NCI-H1417 treated with DMSO at 0.1 percent for 48 hours (cell line): ENCODE measurements around the gene ZC2HC1B.

Experiments
- DNase-seq: peaks from one replicate; lab custom pipeline; 2025; lab: John Stamatoyannopoulos, UW

ZC2HC1B gene

DNA sequence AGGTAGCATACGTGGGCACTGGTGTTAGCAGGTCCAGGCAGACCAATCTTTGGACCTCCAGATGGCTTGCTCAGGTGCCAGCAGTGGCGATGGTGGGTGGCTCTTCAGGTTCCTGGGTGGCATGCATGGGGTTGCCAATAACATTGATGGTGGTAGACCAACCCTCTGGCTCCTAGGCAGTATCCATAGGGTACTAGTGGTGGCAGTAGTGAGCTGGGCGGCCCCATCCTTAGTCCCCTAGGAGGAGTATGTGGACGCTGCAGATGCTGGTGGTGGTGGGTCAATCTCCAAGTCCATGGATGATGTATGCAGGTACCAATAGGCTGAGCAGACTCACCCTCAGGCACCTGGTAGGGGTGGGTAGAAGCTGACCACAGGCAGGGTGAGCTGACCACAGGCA lies 70.6 kb downstream of the ZC2HC1B start:
- no peak for DNase-seq

DNA sequence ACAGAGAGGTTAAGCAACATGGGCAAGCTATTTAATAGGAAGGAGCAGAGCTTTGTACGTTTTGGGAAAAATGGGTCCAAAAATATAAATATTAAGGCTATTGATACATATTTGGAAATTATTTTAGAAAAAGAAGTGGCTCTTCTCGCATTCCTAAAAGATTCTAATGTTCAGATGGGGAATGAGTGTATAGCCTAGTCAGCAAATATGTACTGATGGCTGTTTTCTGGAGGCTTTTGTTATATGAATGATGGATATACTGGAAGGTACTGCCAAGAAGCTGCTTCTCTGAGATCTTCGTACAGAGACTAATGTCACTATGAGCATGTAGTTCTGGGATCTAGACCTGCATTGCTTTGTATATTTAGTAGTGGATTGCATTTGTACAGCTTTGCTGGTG lies 72.1 kb downstream of the ZC2HC1B start:
- no peak for DNase-seq

DNA sequence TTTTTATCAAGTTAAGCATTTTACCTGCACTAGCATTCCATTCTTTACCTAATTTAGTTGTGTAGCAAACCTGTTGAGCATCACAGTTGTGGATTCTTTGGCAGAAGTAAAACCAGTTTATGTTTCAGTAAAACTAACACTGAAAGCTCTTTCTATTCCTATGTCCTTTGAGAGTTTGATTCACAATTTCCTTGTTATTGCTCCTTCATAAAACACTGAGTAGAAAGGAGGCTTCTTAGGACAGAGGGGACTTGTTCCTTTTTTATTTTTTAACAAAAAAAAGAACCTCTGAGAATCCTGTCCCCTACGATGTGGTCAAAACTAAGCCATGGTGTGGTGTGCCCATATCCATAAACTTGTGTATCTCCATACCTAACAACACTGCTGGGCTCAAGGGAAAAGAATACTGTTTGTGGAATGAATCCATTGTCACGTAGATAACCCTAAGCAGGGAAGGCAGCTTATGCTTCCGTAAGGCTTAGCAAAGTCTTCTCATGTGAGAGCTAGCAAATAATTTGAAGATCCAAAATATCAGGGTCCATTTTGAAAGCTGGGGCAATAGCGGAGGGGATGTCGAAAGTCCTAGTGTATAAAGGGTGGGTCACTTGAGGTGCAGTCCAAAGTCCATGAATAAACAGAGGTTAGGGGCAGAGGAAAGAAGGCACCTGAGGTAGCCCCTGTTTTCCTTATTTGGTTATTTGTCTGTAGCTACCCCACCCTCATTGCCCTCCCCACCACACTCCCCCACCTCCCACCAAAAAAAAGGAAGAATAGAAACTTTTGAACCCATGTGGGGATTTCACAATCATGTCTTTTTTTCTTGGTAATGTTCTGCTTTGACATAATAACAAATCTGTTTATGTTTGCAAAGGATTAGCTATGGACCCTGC lies 72.7 kb downstream of the ZC2HC1B start:
- no peak for DNase-seq

DNA sequence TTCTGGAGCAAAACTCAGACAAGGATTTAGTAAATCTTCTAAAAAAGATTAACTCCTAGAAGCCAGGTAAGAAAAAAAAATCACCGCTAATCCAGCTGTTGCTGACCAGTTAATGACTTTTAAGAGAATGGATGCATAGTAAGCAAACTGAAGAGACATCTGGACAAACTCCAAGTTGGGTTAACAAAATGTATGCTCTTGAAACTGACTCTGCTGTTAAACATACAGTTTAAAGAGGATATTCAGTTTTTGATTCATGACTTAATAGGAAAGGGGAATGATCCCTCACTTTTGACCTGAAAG lies 73.3 kb downstream of the ZC2HC1B start:
- no peak for DNase-seq

DNA sequence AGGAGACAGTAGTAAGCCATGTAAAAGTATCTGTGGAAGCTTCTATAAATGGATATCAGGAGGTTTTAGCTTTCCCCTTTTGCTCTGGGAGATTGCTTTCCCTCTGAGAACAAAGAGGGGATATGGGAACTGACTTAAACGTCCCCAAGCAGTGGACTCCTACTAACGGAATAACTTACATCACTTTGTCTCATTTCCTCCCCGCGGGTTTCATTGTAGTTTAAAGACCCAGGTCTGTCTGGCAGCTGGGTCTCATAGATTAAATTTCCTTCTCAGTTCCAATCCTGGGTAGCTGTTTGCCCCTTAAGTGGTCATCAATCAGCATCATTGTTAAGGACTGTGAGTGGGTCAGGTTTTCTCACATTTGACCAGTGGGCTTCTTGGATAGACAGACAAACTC lies 75.1 kb downstream of the ZC2HC1B start:
- no peak for DNase-seq

DNA sequence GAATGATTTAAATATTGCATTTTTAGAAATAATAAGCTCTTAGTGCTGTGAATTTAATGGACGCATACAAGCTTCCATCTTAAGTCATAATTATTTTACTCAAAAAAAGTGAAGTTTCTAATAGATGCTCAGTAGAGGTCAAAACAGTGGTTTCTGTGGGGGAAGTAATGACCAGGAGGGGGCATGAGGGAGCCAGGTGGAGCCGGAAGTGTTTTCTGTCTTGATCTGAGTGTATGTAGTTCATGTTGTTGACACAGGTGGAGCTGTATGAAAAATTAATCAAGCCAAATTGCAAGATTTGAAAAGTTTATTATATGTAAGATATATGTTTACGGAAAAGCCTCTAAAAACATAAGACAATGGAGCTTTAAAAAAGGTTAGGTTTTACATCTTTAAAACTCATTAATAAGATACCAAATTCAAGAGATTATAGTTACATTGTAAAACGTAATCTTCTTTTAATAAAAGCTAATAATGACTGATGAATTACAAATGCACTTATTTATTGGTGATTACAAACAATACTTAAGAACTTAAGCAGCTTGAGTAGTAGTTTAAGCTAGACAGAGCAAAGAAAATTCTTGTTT lies 75.8 kb downstream of the ZC2HC1B start:
- peak; percentile 55 for DNase-seq

DNA sequence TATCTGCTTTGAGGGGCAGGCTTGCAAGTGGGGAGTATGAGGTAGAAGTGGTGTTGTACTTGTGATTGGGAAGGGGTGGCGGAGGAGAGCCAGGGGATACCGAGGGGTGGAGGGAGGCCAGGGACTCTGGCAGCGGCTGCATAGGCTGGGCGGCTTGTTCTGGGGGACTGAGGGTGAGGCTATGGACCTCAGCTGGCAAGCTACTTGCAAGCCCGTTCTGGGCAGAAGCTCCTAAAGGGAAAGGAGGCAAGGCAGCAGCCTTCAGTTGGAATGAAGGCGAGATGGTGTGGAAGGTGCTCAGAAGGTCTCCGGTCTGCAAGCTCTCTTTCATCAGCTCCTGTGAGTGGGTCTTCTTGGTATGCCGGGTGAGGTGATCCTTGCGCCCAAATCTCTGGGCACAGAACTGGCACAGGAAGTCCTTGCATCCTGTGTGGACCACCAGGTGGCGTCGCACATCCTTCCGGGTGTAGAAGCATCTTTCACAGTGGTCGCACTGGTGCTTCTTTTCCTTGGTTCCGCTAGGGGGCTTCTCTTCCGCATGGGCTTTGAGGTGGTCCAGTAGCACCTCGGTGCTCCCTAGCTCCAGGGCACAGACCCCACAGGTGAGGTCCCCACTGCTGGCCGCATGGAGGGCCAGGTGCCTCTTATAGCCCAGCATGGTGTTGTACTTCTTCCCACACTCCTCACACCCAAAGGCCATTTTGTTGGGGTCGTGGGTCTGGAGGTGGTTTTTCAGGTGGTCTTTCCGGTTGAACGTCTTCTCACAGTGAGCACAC lies 77.8 kb downstream of the ZC2HC1B start:
- no peak for DNase-seq

DNA sequence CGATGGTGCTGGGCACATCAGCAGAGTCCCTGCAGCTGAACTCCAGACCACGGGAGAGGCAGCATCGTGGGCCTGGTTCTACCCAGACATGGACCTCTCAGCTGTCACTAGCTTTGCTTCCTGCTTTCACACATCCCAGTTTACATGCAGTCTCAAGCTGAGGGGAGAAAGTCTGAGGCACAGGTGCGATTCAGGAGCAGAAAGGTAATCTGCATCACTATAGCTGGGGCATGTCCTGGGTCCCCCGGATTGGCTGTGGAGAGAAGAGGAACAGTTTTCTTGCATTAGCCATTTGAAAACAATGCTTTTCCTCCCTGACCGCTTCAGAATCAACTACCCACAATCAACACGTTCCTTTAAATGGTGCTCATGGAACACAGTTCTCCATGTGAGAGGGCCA lies 83.9 kb downstream of the ZC2HC1B start:
- no peak for DNase-seq

DNA sequence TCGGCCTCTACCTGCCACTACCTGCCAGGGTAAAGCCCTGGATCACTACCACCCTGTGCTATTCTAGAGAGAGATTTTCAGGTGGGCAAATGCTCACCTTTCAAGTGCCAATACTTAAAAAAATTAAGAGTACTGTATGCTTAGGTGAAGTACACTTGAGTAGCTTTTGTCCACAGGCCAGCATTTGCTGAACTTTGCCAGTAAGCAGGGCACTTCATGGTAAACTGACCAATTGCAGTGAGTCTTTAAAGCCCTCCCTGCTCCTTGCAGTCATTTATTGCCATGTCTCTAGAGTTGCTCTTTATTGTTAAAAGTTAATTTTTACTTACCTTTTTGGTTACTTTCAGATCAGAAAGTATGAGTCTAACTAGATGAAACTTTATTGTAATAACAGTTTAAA lies 85.3 kb downstream of the ZC2HC1B start:
- no peak for DNase-seq

DNA sequence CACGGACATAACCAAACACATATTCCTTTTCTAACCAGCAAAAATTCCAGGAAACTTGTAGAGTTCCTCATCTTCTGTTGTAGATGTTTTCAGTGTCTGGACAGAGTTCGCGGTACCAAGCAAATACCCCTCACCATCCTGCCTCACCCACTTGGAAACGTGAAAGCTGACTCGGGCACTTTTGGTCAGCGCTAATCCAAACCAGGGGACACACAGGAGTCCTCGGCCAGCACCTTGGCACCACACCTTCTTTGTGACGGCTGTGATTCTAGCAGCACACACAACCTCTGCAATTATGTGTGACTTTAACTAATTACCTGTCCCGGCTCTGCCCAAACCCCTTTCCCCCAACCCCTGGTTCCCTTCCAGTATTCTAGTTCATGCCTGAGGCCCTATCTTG lies 85.7 kb downstream of the ZC2HC1B start:
- DNase-seq = no peak

DNA sequence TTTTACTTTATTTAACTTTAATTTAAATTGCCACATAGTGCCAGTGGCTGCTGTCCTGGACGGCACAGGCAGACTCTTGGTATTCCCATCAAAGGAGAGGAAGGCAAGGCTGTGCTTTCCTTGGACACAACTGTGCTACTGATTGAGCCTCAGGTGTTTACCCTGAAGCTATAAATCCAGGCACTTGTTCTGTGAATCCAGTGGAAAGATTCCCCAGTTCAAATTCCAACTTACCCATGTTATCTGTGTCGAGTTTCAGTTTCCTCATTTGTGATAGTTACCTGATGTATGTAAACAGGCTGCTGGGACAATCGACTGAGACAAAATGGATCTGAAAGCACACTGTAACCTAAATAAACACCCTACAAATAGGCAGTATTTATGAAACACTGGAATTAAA lies 86.6 kb downstream of the ZC2HC1B start:
- no peak for DNase-seq

DNA sequence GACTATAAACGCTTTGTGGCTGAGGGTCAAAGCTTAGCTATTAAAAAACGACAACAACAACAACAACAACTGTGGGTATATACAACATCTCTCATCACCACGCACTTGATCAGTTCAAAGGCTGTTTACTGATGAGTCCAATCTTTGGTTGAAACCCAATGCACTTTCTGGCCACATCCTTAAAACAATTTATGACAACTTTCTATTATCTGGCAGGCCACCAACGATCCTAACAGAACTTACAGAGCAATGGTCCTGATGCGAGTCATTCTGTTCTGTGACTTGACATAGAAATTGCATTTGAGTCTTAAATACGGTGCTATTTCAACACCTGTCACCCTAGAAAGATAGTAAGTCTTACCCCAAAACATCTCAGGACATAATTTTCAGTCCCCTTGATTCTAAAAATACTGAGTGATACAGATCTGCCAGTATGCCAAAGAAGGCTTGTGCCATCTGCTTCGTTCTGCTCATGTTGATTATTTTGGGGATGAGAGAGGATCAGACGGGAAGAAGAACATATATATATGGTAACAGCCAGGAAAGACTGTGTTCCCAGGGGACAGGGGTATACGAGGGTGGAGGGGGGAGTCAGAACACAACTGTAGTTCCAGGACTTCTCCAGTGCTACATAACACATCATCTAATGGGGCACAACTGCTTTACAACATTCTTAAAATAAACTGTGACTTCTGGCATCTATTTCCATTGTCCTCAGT lies 87.9 kb downstream of the ZC2HC1B start:
- DNase-seq = no peak

DNA sequence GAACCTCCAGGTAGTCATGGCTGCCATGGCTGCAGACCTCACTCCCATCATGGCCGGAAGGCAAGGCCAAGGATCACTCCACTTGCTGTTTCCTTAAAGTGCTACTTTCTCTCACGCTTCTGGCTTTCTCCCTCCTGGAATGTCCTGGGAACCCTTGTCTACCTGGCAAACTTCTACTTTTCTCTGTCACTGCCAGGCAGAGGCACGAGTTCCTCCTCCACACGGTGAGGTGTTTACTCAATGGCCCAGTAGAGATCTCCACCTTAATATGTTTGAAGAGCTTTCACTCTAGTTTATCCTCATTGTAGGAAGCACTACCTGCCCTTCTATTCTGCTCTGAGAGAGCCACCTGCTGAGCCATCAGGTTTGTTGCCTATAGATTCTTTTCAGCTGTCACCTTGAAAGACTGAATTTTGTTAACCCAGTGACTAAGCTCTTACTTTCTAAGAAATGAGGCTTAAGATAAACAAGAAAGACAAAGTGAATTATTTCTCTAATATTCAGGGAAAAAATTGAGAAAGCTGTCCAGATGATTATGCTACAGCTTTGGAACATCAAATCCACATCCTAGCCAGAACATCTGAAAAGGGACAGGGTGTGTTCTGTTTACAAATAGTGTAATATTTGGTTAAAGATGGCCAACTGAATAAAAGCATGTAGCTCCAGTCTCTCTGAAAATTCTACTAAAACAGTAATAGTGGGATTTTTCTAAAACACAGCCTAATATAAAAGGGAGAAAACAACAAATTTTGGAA lies 88.8 kb downstream of the ZC2HC1B start:
- no peak for DNase-seq

DNA sequence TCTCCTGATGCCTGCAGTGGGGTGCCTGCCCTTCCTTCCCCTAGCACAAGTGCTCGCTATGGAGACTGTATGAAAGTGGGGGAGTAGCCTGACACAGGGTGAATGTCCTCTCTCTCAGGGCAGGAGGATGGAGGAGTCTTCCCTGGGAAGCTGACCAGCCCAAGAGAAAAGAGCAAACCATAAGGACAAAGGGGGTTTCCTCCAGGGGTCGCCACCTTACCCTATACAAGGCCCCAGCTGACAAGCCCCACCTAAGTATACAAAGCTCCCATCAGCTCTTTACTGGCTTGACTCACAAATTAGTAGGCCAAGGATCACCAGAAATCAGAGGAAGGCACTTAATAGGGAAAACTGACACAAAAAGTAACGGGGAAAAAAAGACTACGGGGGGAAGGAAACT lies 89.6 kb downstream of the ZC2HC1B start:
- DNase-seq = no peak

DNA sequence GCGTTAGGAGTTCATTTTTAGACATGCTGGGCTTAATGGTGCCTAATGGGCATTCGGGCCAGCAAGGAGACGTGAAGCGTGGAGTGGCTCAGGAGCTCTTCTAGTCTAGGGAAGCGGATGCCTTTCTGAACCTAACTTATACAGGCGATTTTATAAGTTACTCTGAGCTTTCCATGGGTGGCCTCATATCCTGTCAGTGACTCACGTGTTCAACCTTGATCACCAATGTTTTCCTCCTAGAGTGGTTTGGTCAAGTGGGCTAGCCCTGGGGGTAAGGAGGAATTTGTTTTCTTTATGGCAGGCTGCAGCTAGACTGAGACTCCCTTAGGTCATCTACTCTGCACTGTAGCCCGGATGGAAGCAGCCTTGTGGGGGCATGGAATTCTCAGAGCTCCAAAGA lies 91.7 kb downstream of the ZC2HC1B start:
- no peak for DNase-seq

DNA sequence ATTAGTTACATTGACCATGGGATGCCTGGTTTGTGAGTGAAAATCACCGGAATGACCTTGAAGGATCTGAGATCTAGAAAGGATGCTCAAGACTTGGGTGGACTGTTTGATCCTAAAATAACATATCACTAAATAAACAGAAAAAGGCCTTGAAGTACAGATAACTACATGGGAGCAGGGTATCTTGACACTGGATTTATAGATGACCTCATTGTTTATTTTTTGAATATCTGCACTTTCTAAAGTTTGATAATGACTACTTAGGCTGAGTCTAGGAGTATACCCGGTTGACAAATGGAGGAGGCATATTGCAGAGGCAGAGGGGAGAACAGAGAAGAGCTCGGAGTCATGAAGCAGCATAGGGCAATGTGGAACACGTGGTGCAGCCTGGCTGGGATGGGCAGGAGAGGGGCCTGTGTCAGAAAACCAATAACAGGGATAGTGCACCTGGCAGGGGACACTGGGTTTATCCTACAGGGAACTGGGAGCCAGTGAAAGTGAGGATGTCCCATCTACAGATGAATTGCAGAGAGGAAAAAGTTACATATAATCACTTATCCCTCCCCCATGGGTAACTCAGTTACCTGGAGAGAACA lies 93.5 kb downstream of the ZC2HC1B start:
- DNase-seq = no peak

DNA sequence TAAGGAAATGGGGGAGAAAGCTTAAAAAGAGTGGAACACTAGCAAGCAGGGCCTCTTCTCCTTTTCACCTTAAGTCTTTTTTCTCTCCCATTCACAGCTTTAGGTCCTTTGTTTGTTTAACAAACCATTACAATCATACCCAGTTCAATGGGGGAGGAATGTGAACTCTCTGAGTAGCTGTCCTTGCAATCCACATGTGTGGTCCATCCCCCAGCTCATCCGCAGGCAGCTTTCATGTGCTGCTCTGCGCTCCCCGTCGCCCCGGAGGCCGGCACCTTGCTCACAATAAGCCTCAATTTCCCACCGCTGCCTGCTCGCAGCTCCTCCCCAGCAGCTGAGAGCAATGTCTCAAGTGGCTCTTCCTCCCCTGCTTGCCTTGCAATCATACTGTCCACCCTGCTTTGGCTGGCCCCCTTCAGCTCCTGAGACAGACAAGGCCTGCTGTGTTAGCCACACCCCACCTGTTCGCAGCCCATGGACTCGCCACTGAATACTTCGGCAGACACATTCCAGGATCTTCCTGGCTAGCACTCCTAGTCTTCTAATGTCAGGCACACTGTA lies 94.6 kb downstream of the ZC2HC1B start:
- DNase-seq = no peak

DNA sequence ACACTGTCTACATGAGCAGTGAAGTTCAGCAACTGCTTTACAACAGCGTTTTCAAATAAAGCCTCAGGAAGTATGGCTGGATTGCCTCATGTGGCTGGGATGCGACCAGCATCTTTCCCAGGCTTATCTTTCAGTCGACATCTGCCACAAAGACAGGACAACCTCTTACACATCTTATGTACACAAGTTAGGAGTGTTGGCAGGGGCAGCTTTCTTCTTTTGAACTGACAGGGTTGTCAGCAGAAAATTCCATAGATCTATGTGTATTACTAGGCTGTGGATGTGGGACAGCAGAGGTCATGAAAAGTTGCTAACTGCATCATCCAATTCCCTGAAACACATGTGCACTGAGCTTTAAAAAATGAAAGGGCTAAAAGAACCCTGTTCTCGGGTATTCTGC lies 95.7 kb downstream of the ZC2HC1B start:
- no peak for DNase-seq

DNA sequence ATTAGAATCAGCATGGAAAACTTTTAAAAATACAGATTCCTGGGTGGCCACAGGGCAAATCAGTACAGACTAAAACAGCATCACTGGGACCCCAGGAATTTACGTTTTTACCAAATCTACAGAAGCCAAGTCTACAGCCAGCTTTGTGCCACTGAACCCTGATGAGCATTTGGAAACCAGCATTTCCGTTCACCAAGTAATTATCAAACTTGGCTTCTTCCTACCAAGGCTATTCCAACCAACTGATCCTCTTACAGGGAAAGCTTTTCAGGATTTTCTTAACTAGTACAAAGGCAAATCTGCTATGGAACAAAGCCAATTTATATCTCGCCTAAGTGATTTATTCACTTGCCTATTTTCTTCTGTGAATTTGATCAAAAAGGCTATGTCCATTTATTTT lies 96.8 kb downstream of the ZC2HC1B start:
- DNase-seq = no peak

DNA sequence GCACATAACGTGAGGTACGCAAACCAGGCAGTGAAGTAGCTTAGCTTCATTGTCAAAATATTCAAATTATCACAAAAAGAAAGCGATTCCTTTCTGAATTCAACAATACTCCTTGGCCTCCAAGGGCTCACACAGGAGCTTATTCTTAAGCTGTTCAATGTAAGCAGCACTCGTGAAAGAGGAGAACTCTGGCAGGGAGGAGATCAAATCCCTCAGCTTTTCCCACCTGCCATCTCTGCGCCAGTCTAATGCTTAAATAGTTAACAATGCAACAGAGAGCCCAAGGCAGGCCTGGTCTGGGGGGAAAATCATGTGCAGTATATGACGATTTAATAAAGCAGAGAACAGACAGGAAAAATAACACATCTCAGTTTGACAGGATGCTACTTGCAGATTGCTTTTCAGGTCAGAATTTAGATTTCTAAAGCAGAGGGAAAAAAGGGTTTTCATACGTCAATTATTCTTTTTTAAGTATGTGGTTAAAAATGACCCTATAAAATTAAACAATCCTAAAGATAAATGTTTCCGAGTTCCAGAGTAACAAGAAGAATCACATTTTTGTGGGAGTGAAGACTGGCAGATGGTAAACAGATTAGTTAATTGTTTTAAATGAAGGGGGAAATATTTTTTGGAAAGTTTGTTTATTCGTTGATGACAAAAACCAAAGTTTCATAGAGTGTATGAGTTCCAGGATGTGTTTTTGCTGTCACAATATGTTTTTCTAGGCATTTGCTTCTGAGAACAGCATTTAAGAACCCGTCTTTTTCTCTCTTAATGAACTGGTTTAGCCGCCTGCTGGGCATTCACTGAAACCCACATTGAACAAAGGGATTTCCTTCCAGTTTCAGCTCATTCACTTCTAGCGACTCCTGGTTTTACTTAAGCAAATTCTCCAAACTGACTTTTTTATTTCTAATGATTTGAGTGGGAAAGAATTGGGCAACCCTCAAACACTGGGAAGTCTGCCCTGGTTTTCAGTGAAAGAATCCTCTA lies 97.9 kb downstream of the ZC2HC1B start:
- no peak for DNase-seq
